ENCODE results near the gene DNAH10.

Gene DNAH10

DNA sequence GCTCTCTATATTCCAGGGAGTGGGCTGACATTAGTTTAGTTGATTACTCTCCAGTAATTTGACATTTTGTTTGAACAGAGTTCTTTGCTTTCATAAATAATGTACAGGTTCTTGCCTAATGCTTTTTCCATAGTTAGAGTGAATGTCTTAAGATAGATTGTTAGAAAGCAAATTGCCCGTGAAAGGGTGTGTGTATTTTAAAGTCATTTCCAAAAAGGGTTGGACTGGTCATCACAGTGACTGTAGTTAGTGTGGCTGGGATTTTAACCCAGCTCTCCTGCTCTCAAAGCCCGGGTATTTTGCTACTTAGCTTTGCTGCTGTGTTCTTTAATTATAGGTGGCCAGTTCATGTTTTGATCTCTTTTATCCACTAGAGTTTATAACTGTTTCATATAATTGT, 74.2 kb downstream of the DNAH10 start:
- TF ChIP-seq, protein P1, sequence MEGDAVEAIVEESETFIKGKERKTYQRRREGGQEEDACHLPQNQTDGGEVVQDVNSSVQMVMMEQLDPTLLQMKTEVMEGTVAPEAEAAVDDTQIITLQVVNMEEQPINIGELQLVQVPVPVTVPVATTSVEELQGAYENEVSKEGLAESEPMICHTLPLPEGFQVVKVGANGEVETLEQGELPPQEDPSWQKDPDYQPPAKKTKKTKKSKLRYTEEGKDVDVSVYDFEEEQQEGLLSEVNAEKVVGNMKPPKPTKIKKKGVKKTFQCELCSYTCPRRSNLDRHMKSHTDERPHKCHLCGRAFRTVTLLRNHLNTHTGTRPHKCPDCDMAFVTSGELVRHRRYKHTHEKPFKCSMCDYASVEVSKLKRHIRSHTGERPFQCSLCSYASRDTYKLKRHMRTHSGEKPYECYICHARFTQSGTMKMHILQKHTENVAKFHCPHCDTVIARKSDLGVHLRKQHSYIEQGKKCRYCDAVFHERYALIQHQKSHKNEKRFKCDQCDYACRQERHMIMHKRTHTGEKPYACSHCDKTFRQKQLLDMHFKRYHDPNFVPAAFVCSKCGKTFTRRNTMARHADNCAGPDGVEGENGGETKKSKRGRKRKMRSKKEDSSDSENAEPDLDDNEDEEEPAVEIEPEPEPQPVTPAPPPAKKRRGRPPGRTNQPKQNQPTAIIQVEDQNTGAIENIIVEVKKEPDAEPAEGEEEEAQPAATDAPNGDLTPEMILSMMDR (IDR thresholded peaks at IDR 0.05; ENCODE audit: low read depth, low read length): no peak
- no peak for DNase-seq (ENCODE audit: extremely low read depth, low read depth)

DNA sequence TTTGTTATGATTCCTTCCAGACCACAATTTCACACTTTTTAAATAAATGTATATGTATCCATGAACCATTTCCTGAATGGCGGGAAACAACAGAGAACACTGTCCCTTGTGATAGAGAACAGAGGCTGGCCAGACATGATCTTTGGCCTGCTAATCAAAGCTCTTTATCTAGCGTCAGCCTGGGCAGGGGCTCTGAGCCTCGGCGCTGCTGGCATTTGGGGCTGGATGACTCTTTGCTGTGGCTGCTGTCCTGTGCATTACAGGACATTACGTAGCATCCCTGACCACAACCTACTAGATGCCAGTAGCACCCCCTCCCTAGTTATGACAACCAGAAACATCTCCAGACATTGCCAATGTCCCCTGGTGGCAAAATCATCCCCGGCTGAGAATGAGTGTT, 77.7 kb downstream of the DNAH10 start:
- DNase-seq (ENCODE audit: extremely low read depth, low read depth): no peak

GRCh38 chr12:123840765-123841425, 78.8 kb downstream of the DNAH10 start:
- TF ChIP-seq, protein P1 (IDR thresholded peaks at IDR 0.05; ENCODE audit: low read depth, low read length): no peak

More for the DNA sequence above, 77.7 kb downstream of the DNAH10 start:
- TF ChIP-seq, protein P1 (IDR thresholded peaks at IDR 0.05; ENCODE audit: low read depth, low read length): no peak

DNA sequence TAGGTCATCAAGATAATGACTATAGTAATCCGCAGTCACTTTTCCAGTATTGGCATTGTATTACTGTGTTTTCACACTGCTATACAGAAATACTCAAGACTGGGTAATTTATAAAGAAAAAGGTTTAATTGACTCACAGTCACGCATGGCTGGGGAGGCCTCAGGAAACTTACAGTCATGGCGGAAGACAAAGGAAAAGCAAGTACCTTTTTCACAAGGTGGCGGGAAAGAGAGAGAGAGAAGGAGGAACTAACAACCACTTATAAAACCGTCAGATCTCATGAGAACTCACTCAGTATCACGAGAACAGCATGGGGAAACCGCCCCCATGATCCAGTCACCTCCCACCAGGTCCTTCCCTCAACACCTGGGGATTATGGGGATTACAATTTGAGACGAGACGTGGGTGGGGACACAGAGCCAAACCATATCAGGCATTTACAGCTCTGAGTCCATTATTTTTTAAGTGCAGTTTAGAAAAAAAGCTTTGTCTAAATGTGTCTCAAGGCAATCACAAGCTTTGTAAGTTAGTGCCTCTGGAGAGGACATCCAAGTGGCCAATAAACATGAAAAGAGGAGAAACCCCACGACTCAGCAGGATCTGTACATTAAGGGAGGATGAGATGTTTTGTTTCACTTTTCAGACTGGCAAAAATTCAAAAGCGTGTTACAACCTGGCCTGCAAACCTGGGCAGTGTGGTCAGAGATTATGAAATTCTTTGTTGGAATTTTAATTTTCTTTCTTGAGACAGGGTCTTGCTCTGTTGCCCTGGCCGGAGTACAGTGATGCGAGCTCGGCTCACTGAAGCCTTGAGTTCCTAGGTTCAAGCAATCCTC, 82.0 kb downstream of the DNAH10 start:
- TF ChIP-seq, protein P1 (IDR thresholded peaks at IDR 0.05; ENCODE audit: low read depth, low read length): no peak
- no peak for DNase-seq (ENCODE audit: extremely low read depth, low read depth)

More at GRCh38 chr12:123840765-123841425, 78.8 kb downstream of the DNAH10 start:
- no peak for DNase-seq (ENCODE audit: extremely low read depth, low read depth)

GRCh38 chr12:123845881-123846280, 83.8 kb downstream of the DNAH10 start:
- TF ChIP-seq, protein P1 (IDR thresholded peaks at IDR 0.05; ENCODE audit: low read depth, low read length): no peak
- DNase-seq (ENCODE audit: extremely low read depth, low read depth): no peak

- no peak for DNase-seq (ENCODE audit: extremely low read depth, low read depth)
- TF ChIP-seq, protein P1 (IDR thresholded peaks at IDR 0.05; ENCODE audit: low read depth, low read length): no peak
These were observed 84.2 kb downstream of the DNAH10 start for GRCh38 chr12:123846340-123846739.

DNA sequence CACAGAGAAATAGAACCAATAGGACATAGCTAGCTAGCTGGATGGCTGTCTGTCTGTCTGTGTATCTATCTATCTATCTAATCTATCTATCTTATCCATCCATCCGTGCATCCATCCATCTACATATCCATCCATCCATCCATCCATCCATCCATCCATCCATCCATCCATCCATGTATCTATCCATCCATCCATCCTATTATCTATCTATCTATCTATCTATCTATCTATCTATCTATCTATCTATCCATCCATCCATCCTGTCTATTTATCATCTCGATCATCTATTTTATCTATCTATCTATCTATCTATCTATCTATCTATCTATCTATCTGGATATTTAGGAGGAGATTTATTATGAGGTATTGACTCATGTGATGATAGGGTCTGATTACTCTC, 84.9 kb downstream of the DNAH10 start:
- TF ChIP-seq, protein P1 (IDR thresholded peaks at IDR 0.05; ENCODE audit: low read depth, low read length): no peak
- DNase-seq (ENCODE audit: extremely low read depth, low read depth): no peak

All from AG09319 (cell line).